Calu3 (cell line): ENCODE results near the gene CREBBP. TPM values are rescaled to one million over a fixed set of nuclear protein-coding genes. Genes with fewer than 3 reads are reported as not detected.

Experiments used
- BruUV-seq: library from RNA; stranded (reverse); fragments of 400-500 nt; replicated peaks from 2 replicates; lab custom pipeline; 2021; lab: Mats Ljungman, UMichigan
- CTCF ChIA-PET: fragments of 300-600 bp; sonication (Branson Sonifier 250); formaldehyde crosslinking; loops from one replicate; lab custom pipeline; 2022; ENCODE audit warnings: antibody characterized with exemption; lab: Charles Lee
- DNase-seq: peaks from one replicate; pipeline ENCODE4 v3.0.0; 2022
- H3K27ac Mint-ChIP-seq: one replicate; pipeline ENCODE4 v1.8.0; 2022; ENCODE audit warnings: mixed read lengths; ENCODE audit not compliant: unreplicated experiment
- H3K27me3 Mint-ChIP-seq: one replicate; pipeline ENCODE4 v1.8.0; 2022; ENCODE audit warnings: mixed read lengths; ENCODE audit not compliant: unreplicated experiment
- H3K36me3 Mint-ChIP-seq: one replicate; pipeline ENCODE4 v1.8.0; 2022; ENCODE audit warnings: mild to moderate bottlenecking, moderate library complexity, mixed read lengths; ENCODE audit not compliant: insufficient read depth, unreplicated experiment
- H3K4me1 Mint-ChIP-seq: one replicate; pipeline ENCODE4 v1.8.0; 2022; ENCODE audit warnings: mild to moderate bottlenecking, low read depth, mixed read lengths; ENCODE audit not compliant: unreplicated experiment
- H3K4me3 Mint-ChIP-seq: one replicate; pipeline ENCODE4 v1.8.0; 2022; ENCODE audit warnings: mild to moderate bottlenecking, low read depth, moderate library complexity, mixed read lengths; ENCODE audit not compliant: unreplicated experiment
- H3K9me3 Mint-ChIP-seq: one replicate; pipeline ENCODE4 v1.8.0; 2022; ENCODE audit warnings: low read depth, mixed read lengths; ENCODE audit not compliant: unreplicated experiment
- intact Hi-C: fragments of 100-400 bp; cut with micrococcal nuclease; formaldehyde crosslinking; loops from one replicate; pipeline ENCODE4 v1.10.0; 2022; ENCODE audit not compliant: unreplicated experiment
- total RNA-seq: library from RNA; stranded (reverse); gene quantifications from 2 replicates; pipeline ENCODE4 v1.2.3, GENCODE V29; 2022
- TF ChIP-seq, protein P1 (sequence below): fragments of 200-600 bp; IDR thresholded peaks from one replicate; pipeline ENCODE4 v1.8.0; 2022; ENCODE audit warnings: antibody characterized with exemption; ENCODE audit not compliant: unreplicated experiment

Gene CREBBP
- total RNA-seq, 1 experiment from 2014 or later = 91.0 TPM

DNA sequence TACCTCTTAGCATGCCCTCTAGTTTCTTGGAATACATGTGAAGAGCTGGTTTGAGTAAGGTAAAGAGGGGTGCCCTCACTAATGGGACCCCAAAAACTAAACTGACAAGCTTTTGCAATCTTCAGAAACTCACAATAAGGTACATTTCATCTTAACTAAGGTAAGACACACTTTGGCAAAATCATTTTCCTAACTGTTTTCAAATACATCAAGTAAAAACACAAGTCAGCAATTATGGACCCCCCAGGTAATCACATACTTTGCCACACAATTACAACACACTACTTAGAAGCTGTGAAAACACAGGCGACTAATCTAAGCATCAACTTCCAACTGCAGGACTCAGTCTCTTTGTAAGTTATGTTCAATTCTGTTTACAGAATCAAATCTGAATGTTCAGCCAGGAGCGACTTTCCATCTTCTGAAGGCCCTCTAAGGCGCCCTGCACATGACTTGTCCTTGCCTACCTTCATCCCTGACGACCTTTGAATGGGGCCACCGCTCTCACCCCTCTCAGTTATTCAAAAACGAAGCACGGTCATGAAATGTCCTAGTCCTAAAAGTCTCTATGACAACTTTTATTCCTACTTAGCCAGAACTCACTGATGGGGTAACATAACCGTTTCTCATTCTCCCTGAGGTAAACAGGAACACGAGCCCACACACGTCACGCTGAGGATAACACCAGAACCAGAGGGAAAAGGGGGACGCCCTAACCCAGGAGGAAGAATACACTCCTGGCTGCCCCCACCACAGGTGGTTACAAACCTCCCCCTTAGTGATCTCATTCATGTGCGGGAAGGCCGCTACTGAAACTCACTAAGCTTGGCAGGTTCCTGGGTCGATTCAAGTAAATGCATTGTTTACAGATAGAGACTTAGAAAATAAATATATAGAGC, 5.5 kb downstream of the CREBBP start:
- Mint-ChIP-seq H3K27ac (no peak overlapping the region), H3K36me3 (peaks cover 28% of the 10 kb centered on the region), H3K4me3 (no peak overlapping the region), H3K27me3 (no peaks in the 10 kb centered on the region), H3K4me1 (peaks cover 62% of the 10 kb centered on the region), H3K9me3 (no peaks in the 10 kb centered on the region)
- CTCF ChIA-PET = interaction anchor here (0.6 kb wide), 1 partner anchor 30 kb away, joined by 7 read pairs; no protein-coding TSS in a partner anchor
- DNase-seq = no peak
- TF ChIP-seq, protein P1, sequence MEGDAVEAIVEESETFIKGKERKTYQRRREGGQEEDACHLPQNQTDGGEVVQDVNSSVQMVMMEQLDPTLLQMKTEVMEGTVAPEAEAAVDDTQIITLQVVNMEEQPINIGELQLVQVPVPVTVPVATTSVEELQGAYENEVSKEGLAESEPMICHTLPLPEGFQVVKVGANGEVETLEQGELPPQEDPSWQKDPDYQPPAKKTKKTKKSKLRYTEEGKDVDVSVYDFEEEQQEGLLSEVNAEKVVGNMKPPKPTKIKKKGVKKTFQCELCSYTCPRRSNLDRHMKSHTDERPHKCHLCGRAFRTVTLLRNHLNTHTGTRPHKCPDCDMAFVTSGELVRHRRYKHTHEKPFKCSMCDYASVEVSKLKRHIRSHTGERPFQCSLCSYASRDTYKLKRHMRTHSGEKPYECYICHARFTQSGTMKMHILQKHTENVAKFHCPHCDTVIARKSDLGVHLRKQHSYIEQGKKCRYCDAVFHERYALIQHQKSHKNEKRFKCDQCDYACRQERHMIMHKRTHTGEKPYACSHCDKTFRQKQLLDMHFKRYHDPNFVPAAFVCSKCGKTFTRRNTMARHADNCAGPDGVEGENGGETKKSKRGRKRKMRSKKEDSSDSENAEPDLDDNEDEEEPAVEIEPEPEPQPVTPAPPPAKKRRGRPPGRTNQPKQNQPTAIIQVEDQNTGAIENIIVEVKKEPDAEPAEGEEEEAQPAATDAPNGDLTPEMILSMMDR = no peak
- no TSS peak for BruUV-seq
- intact Hi-C loops = loop anchor here (5.0 to 10.0 kb wide), 3 partner anchors 48 to 183 kb away; no protein-coding TSS in a partner anchor

DNA sequence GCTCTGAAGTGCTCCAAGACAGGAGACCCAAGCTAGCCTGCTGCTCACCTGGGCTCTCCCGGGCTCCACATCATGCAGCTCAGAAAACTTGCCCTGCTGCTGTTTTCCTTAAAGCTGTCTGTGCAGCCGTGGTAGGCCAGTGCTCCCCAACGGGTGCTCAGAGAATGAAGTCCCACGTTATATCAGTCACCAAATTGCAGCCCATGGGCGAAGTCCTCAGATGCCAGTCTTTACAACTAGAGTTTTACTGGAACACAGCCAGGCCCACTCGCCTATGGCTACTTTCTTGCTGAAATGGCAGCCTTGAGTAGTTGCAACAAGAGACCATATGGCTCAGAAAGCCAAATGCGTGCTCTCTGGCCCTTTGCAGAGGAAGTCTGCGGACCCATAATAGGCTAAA, 6.3 kb downstream of the CREBBP start:
- Mint-ChIP-seq H3K9me3 (no peaks in the 10 kb centered on the region), H3K27ac (no peak overlapping the region), H3K4me3 (no peak overlapping the region), H3K27me3 (no peaks in the 10 kb centered on the region), H3K36me3 (peaks cover 23% of the 10 kb centered on the region), H3K4me1 (peaks cover 61% of the 10 kb centered on the region)
- DNase-seq = no peak
- TF ChIP-seq, protein P1 = no peak
- no TSS peak for BruUV-seq
- CTCF ChIA-PET = no interaction called here
- intact Hi-C loops = loop anchor here (5.0 to 10.0 kb wide), 2 partner anchors 47 to 99 kb away; no protein-coding TSS in a partner anchor

DNA sequence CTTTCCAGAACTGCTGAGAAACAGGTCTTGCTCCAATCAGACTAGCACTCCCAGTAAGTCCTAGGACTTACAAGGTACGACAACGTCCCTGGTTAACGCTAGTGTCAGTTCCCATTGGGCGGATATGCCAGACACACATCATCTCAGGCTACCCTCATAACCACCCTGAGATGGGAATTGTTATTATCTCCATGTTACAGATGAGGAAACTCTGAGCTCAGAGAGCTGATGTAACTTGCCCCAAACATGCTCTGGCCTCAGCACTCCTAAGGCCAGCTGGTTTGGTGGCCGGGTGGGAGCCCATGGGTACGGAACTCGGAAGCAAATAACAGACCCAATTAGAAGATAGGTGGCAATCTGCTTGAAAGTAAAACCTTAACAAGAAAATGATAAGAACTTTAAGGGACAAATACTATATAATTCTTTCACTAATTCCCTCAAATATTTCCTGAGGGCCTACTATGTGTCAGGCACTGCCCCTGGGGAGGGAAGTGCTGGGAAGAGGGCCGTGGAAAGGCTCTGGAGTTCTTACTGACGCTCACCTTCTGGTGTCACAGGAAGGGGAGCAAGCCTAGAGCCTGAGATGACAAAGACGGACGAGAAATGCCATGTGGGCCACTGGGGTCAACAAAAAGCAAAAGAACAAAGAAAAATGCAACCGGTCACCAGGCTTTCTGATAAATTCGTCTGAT, 6.9 kb downstream of the CREBBP start:
- no peak overlapping the region for H3K4me3 Mint-ChIP-seq
- peaks cover 17% of the 10 kb centered on the region for H3K36me3 Mint-ChIP-seq
- H3K4me1 Mint-ChIP-seq = peaks cover 55% of the 10 kb centered on the region
- BruUV-seq = no TSS peak
- H3K27me3 Mint-ChIP-seq = no peaks in the 10 kb centered on the region
- no peaks in the 10 kb centered on the region for H3K9me3 Mint-ChIP-seq
- intact Hi-C loops = loop anchor here (5.0 to 10.0 kb wide), 2 partner anchors 46 to 99 kb away; no protein-coding TSS in a partner anchor
- no peak overlapping the region for H3K27ac Mint-ChIP-seq
- TF ChIP-seq, protein P1 = no peak
- DNase-seq = no peak
- CTCF ChIA-PET = no interaction called here

GRCh38 chr16:3872216-3872895, 8.2 kb downstream of the CREBBP start:
- TF ChIP-seq, protein P1 = no peak
- Mint-ChIP-seq H3K4me1 (peaks cover 42% of the 10 kb centered on the region), H3K36me3 (peaks cover 4% of the 10 kb centered on the region), H3K4me3 (no peak overlapping the region), H3K27ac (no peak overlapping the region), H3K9me3 (no peaks in the 10 kb centered on the region), H3K27me3 (no peaks in the 10 kb centered on the region)
- intact Hi-C loops = loop anchor here (5.0 to 10.0 kb wide), 2 partner anchors 45 to 98 kb away; no protein-coding TSS in a partner anchor
- CTCF ChIA-PET = interaction anchor here (1.6 kb wide), 1 partner anchor 92 kb away, joined by 3 read pairs; no protein-coding TSS in a partner anchor
- no peak for DNase-seq
- no TSS peak for BruUV-seq
